Brain microvascular endothelial cell (primary cell): ENCODE results near the gene CD300LF.

Source experiments
- DNase-seq: peaks from one replicate; pipeline ENCODE4 v3.0.0-alpha.2; 2020
- H3K27ac ChIP-seq: fragments of 250-450 bp; sonication (Bioruptor Pico); 2 replicates; pipeline ENCODE4 v1.5.1; 2020; ENCODE audit warnings: mild to moderate bottlenecking, moderate library complexity
- H3K27me3 ChIP-seq: fragments of 250-450 bp; sonication (Bioruptor Pico); replicated peaks from 2 replicates; pipeline ENCODE4 v1.5.1; 2020; ENCODE audit warnings: mild to moderate bottlenecking
- H3K36me3 ChIP-seq: fragments of 250-450 bp; sonication (Bioruptor Pico); replicated peaks from 2 replicates; pipeline ENCODE4 v1.5.1; 2020; ENCODE audit warnings: mild to moderate bottlenecking
- H3K4me3 ChIP-seq: 2 replicates; pipeline ENCODE4 v1.5.1; 2011; ENCODE audit warnings: low read depth, mild to moderate bottlenecking, control low read depth, low read length, moderate library complexity
- CTCF ChIP-seq: IDR thresholded peaks from 2 replicates; pipeline ENCODE4 v1.5.1; 2011; ENCODE audit warnings: low read depth, mild to moderate bottlenecking, moderate library complexity, low read length, control low read depth, inconsistent platforms; ENCODE audit errors: missing control alignments
- in situ Hi-C: cut with HindIII; loops from 2 replicates; pipeline ENCODE4 v1.10.0; 2017; ENCODE audit warnings: low sequenced_read_pairs, low pct_ligation_motif_present

The CD300LF gene

GRCh38 chr17:74658620-74659019 lies 54.1 kb downstream of the CD300LF start:
- Histone ChIP-seq H3K27ac (no peak overlapping the region), H3K4me3 (no peak overlapping the region), H3K36me3 (no peaks in the 10 kb centered on the region), H3K27me3 (no peaks in the 10 kb centered on the region)
- DNase-seq = no peak
- TF ChIP-seq CTCF = no peak
- in situ Hi-C loops = no loop called here

- TF ChIP-seq CTCF = no peak
- H3K27me3 ChIP-seq = no peaks in the 10 kb centered on the region
Measured at GRCh38 chr17:74654742-74655141, 58.0 kb downstream of the CD300LF start.

GRCh38 chr17:74652020-74652419 lies 60.7 kb downstream of the CD300LF start:
- TF ChIP-seq CTCF = no peak
- H3K4me3 ChIP-seq = no peak overlapping the region
- no peak overlapping the region for H3K27ac ChIP-seq
- H3K36me3 ChIP-seq = no peaks in the 10 kb centered on the region
- in situ Hi-C loops = no loop called here
- no peaks in the 10 kb centered on the region for H3K27me3 ChIP-seq
- DNase-seq = no peak

More at GRCh38 chr17:74654742-74655141, 58.0 kb downstream of the CD300LF start:
- no peak for DNase-seq
- in situ Hi-C loops = no loop called here
- no peak overlapping the region for H3K4me3 ChIP-seq
- H3K36me3 ChIP-seq = no peaks in the 10 kb centered on the region
- H3K27ac ChIP-seq = no peak overlapping the region

- Histone ChIP-seq H3K36me3 (no peaks in the 10 kb centered on the region), H3K4me3 (no peak overlapping the region), H3K27me3 (no peaks in the 10 kb centered on the region), H3K27ac (no peak overlapping the region)
- TF ChIP-seq CTCF = no peak
- DNase-seq = no peak
- in situ Hi-C loops = no loop called here
Measured at GRCh38 chr17:74649909-74650308, 62.8 kb downstream of the CD300LF start.

GRCh38 chr17:74647871-74648672 lies 64.7 kb downstream of the CD300LF start:
- no peaks in the 10 kb centered on the region for H3K27me3 ChIP-seq

More at GRCh38 chr17:74647871-74648672, 64.7 kb downstream of the CD300LF start:
- H3K36me3 ChIP-seq = no peaks in the 10 kb centered on the region
- DNase-seq = no peak
- H3K4me3 ChIP-seq = no peak overlapping the region
- H3K27ac ChIP-seq = no peak overlapping the region
- no peak for TF ChIP-seq CTCF
- in situ Hi-C loops = no loop called here
